AG10803 (cell line): ENCODE results near the gene HES3.
"Not testable (repeated sequence)": the region's sequence is repeated elsewhere in the genome, so short reads cannot be mapped to it uniquely, and the experiment has no call there.

Experiments used
- DNase-seq: peaks from one replicate; pipeline ENCODE4 v3.0.0; 2010; ENCODE audit warnings: low read depth
- H3K4me3 ChIP-seq: 2 replicates; pipeline ENCODE4 v1.5.1; 2011; ENCODE audit warnings: mild to moderate bottlenecking, low read length, control low read depth
- CTCF ChIP-seq: conservative IDR thresholded peaks from 2 replicates; pipeline ENCODE4 v1.5.1; 2011; ENCODE audit warnings: mild to moderate bottlenecking, low read length, control low read depth, inconsistent platforms

The HES3 gene

DNA sequence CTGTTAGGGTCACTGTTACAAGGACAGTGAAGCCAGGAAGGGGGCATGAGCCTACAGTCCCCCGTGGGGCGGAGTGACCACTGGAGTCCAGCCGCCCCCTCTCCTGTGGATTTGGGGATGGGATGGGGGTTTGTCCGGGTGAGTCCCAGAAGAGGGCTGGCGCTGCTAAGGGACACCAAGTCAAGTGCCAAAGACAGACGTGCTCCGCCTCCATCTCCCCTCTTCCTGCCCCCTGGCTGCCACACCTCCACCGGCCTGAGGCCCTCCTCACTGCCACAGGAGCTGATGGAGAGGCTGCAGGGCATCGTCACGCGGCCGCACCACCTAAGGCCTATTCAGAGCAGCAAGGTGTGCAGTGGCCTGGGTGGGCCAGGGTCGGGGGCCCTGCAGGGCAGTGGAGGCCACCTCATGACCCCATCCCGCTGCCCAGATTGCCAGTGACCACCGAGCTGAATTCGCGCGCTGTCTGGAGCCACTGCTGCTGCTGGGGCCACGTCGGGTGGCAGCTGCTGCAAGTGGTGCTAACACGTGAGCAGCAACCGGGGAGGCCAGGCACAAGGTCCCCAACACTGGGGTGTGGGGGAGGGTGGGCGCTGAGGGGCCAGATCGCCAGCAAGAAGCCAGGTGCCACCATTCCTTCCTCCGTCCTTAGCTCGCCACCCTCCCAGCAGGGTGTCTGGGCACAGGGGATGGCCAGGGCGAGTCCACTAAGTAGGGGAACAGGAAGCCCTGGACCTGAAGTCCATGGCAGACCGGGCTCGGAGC, 33.2 kb upstream of the HES3 start:
- DNase-seq, result no peak
- no peak overlapping the region for H3K4me3 ChIP-seq
- TF ChIP-seq CTCF, result no peak

- H3K4me3 ChIP-seq, result no peak overlapping the region
- no peak for DNase-seq
- TF ChIP-seq CTCF, result no peak
Measured at GRCh38 chr1:6211731-6212130, 32.2 kb upstream of the HES3 start.

GRCh38 chr1:6212193-6212959, 31.6 kb upstream of the HES3 start:
- DNase-seq, result no peak
- no peak for TF ChIP-seq CTCF
- no peak overlapping the region for H3K4me3 ChIP-seq

- DNase-seq, result no peak
- no peak overlapping the region for H3K4me3 ChIP-seq
- no peak for TF ChIP-seq CTCF
Measured at GRCh38 chr1:6218375-6219164, 25.4 kb upstream of the HES3 start.

DNA sequence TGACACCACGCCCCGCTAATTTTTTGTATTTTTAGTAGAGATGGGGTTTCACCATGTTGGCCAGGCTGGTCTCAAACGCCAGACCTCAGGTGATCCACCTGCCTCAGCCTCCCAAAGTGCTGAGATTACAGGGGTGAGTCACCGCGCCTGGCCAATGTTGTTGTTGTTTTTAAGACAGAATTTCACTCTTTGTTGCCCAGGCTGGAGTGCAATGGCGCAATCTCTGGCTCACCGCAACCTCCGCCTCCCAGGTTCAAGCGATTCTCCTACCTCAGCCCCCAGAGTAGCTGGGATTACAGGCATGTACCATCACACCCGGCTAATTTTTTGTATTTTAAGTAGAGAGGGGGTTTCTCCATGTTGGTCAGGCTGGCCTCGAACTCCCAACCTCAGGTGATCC, 24.3 kb upstream of the HES3 start:
- DNase-seq, H3K4me3 ChIP-seq: not testable (repeated sequence)

DNA sequence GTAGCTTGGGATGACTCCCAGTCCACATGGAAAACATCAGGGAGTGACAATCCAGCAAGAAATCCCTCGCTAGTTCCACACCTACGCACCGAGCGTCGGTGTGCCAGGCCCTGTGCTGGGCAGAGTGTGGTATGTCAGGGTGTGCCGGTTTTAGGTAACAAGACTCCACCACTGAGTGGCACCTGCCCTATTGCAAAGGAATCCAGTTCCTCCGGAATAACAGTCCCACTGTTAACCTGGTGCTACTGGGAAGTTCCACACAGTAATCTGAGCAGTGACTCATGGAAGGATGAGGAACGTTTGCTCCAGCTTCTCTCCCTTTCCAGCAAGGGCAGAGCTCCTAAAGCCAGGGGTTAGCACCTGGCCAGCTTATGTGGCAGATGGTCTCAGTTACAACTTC, 23.7 kb upstream of the HES3 start:
- no peak overlapping the region for H3K4me3 ChIP-seq
- no peak for TF ChIP-seq CTCF
- no peak for DNase-seq

DNA sequence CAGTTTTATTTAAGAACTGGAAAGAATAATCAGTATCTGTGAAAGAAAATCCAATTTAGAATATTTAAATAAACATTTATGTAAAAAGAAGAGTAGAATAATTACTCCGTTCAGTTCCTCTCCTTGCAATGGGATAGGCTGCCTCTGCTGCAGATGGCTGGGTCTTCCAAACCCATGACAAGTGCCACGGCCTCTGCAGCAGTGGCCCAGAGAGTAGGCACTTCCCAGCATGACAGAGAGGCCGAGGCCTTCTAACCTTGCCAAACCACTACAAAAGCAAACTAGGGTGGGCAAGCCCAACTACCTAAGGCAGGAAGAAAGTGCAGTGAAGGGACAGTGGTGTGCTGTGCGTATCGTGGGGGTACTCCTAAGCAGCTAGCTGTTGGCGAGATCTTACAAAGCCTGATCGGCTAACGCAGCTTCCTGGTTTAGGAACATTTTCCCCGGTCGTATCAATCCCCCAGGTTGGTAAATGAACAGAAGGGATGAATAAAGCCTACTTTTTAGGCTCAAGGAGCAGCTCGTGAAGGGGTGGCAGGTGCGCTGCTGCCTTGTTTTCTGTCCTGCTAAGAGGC, 22.7 kb upstream of the HES3 start:
- no peak overlapping the region for H3K4me3 ChIP-seq
- no peak for TF ChIP-seq CTCF
- no peak for DNase-seq
